Esophagus squamous epithelium (tissue), 4 donors: ENCODE data around the gene SAMD11.

Source experiments
- POLR2A ChIP-seq, 4 donors: fragments of 450-650 bp; IDR thresholded peaks; one replicate each; pipeline ENCODE4 v1.6.1; 2017; ENCODE audit warnings: antibody characterized with exemption in 4 of 4, mild to moderate bottlenecking in 4 of 4, moderate library complexity in 3 of 4
- TF ChIP-seq, protein P1 (sequence below), 6 experiments: fragments of 450-650 bp in 4 of 6; fragments of 200-600 bp in 2 of 6; sonication (generic) in 2 of 6; IDR thresholded peaks; one replicate each; pipeline ENCODE4 v1.5.1; 2016 to 2019; ENCODE audit warnings: antibody characterized with exemption in 6 of 6, mild to moderate bottlenecking in 4 of 6, moderate library complexity in 4 of 6

DNA sequence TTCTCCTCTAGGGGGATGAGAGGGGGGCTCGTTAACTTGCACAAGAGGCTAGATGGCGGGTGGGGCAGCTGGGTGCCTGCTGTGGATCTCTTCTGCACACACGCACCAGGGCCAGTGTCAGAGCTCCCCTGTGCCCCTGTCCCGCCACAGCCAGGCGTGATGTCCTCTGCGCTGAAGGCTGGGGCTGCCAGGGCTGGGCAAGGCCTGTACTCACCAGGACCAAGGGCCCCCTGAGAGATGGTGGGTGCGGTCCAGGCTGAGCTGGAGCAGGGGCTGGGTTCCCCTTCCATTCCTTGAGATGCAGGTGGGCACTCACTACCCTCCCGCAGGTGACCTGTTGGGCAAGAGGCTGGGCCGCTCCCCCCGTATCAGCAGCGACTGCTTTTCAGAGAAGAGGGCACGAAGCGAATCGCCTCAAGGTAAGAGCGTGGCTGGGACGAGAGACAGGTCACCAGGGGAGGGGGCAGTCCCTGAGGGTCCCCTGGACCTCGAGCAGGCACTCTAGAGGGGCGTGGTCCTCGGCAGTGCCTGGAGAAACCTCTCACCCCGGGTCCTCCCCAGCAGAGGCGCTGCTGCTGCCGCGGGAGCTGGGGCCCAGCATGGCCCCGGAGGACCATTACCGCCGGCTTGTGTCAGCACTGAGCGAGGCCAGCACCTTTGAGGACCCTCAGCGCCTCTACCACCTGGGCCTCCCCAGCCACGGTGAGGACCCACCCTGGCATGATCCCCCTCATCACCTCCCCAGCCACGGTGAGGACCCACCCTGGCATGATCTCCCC, 15.2 kb downstream of the SAMD11 start:
- TF ChIP-seq, protein P1, sequence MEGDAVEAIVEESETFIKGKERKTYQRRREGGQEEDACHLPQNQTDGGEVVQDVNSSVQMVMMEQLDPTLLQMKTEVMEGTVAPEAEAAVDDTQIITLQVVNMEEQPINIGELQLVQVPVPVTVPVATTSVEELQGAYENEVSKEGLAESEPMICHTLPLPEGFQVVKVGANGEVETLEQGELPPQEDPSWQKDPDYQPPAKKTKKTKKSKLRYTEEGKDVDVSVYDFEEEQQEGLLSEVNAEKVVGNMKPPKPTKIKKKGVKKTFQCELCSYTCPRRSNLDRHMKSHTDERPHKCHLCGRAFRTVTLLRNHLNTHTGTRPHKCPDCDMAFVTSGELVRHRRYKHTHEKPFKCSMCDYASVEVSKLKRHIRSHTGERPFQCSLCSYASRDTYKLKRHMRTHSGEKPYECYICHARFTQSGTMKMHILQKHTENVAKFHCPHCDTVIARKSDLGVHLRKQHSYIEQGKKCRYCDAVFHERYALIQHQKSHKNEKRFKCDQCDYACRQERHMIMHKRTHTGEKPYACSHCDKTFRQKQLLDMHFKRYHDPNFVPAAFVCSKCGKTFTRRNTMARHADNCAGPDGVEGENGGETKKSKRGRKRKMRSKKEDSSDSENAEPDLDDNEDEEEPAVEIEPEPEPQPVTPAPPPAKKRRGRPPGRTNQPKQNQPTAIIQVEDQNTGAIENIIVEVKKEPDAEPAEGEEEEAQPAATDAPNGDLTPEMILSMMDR (IDR thresholded peaks at IDR 0.05): no peak
- no peak for TF ChIP-seq POLR2A (IDR thresholded peaks at IDR 0.05)
